Testis (tissue), 3 donors: ENCODE results near the gene GPBP1L1. TPM values are rescaled to one million over a fixed set of nuclear protein-coding genes. Genes with fewer than 3 reads are reported as not detected.

Source experiments
- DNase-seq: peaks from one replicate; pipeline ENCODE4 v3.0.0-alpha.2; 2019
- H3K27ac ChIP-seq, 2 donors: fragments of 200-600 bp; sonication (generic); one replicate each; pipeline ENCODE4 v1.5.1; 2019
- H3K27me3 ChIP-seq: fragments of 200-600 bp; sonication (generic); one replicate; pipeline ENCODE4 v1.5.1; 2019
- H3K36me3 ChIP-seq: fragments of 200-600 bp; sonication (generic); one replicate; pipeline ENCODE4 v1.5.1; 2017; ENCODE audit warnings: low read depth; ENCODE audit errors: missing control alignments
- H3K4me1 ChIP-seq: fragments of 200-600 bp; sonication (generic); one replicate; pipeline ENCODE4 v1.5.1; 2019
- H3K4me3 ChIP-seq, 2 donors: fragments of 200-600 bp; sonication (generic); one replicate each; pipeline ENCODE4 v1.5.1; 2017 to 2019
- H3K9me3 ChIP-seq: fragments of 200-600 bp; sonication (generic); one replicate; pipeline ENCODE4 v1.5.1; 2017
- POLR2A ChIP-seq: fragments of 450-650 bp; IDR thresholded peaks from one replicate; pipeline ENCODE4 v1.6.1; 2017; ENCODE audit warnings: antibody characterized with exemption, mild to moderate bottlenecking, moderate library complexity
- WGBS, 2 donors: methylation state at CpG; one replicate each; pipeline ENCODE4 v1.1.5; 2018; 5-methylcytosine and 5-hydroxymethylcytosine counted together
- intact Hi-C: fragments of 100-400 bp; cut with DNase I; formaldehyde crosslinking; loops from one replicate; pipeline ENCODE4 v1.15.1; 2023; ENCODE audit warnings: low total_unique reads
- polyA plus RNA-seq: library from polyadenylated mRNA; stranded (reverse); fragments of 350-450 nt; fragmentation: Illumina TruSeq; extraction: RNeasy Lipid Tissue Mini Kit (QIAGEN cat#74804); gene quantifications from one replicate; pipeline ENCODE4 v1.2.3, GENCODE V29; 2014; ENCODE audit warnings: low read depth, low replicate concordance; ENCODE audit not compliant: insufficient read depth
- total RNA-seq, 2 donors: library from RNA; depleted of rRNA; stranded (reverse); fragments of >200 nt; gene quantifications; one replicate each; pipeline ENCODE4 v1.2.3, GENCODE V29; 2016
- TF ChIP-seq, protein P1 (sequence below), 3 experiments: fragments of 450-650 bp in 2 of 3; fragments of 200-600 bp in 1 of 3; sonication (generic) in 1 of 3; IDR thresholded peaks; one replicate each; pipeline ENCODE4 v1.5.1; 2016 to 2019; ENCODE audit warnings: antibody characterized with exemption in 3 of 3, mild to moderate bottlenecking in 2 of 3, moderate library complexity in 1 of 3

GPBP1L1 gene
- total and polyA plus RNA-seq, 3 donors from 2014 or later: 151 to 233 (median 178) TPM

- Histone ChIP-seq H3K4me3 (peak overlapping the region in 1 of 2 donors; percentile 97), H3K4me1 (peaks cover 17% of the 10 kb centered on the region), H3K27me3 (no peaks in the 10 kb centered on the region), H3K27ac (no peak overlapping the region), H3K36me3 (no peaks in the 10 kb centered on the region), H3K9me3 (no peaks in the 10 kb centered on the region)
- intact Hi-C loops: no loop called here
- TF ChIP-seq POLR2A: no peak
- TF ChIP-seq, protein P1, sequence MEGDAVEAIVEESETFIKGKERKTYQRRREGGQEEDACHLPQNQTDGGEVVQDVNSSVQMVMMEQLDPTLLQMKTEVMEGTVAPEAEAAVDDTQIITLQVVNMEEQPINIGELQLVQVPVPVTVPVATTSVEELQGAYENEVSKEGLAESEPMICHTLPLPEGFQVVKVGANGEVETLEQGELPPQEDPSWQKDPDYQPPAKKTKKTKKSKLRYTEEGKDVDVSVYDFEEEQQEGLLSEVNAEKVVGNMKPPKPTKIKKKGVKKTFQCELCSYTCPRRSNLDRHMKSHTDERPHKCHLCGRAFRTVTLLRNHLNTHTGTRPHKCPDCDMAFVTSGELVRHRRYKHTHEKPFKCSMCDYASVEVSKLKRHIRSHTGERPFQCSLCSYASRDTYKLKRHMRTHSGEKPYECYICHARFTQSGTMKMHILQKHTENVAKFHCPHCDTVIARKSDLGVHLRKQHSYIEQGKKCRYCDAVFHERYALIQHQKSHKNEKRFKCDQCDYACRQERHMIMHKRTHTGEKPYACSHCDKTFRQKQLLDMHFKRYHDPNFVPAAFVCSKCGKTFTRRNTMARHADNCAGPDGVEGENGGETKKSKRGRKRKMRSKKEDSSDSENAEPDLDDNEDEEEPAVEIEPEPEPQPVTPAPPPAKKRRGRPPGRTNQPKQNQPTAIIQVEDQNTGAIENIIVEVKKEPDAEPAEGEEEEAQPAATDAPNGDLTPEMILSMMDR (IDR thresholded peaks at IDR 0.05): no peak
- no peak for DNase-seq
- 15 to 35% methylated on average over 7 of the region's 7 CpGs for WGBS, 2 donors
Measured at GRCh38 chr1:45585496-45586075, 100.7 kb downstream of the GPBP1L1 start.

- Histone ChIP-seq H3K4me3 (peak overlapping the region; percentile 82 to 97), H3K36me3 (no peaks in the 10 kb centered on the region), H3K9me3 (no peaks in the 10 kb centered on the region), H3K4me1 (peaks cover 17% of the 10 kb centered on the region), H3K27ac (peak overlapping the region in 1 of 2 donors; percentile 89), H3K27me3 (no peaks in the 10 kb centered on the region)
- no peak for DNase-seq
- no peak for TF ChIP-seq POLR2A
- intact Hi-C loops: no loop called here
- 1 to 2% methylated on average over 5 of the region's 5 CpGs for WGBS, 2 donors
Measured at GRCh38 chr1:45585110-45585426, 101.3 kb downstream of the GPBP1L1 start.

DNA sequence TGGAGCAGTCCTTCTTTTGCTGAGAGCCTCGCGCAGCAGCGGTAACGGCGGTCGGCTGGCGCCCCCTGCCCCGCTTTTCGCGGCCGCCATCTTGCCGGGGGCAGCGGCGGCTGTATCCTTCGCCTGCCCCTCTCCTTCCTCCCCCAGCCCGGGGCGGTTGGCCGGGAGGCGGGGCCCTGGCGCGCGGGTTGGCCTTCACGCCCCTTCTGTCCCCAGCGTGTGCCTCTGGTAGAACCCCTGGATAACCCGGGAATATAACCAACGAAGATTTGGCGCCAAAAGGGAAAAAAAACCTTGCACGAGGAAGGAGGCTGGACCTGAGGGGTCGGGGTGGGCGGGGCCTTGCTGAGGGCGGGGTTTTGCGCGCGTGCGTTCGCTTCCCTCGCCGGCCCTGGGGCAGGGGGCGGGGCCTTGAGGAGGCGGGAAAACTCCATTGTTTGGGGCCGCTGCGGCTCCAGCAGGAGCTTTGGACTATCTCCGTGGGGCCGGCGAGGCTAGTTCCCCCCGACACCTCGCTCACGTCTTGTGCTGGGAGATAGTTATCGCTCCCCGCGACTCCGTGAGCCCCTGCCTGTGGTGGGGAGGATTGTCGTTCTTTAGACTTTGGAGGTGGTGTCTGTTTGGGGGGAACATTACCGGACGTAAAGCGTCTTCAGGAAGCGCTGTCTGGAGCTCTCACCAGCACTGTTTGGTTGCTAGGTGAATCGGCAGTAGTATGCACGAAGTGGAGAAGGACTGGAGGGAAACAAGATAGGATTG is 101.8 kb downstream of the GPBP1L1 start:
- 0 to 1% methylated on average over 6 to 57 of the region's 59 CpGs for WGBS, 2 donors
- Histone ChIP-seq H3K4me3 (peak overlapping the region; percentile 82 to 97), H3K27me3 (no peaks in the 10 kb centered on the region), H3K36me3 (no peaks in the 10 kb centered on the region), H3K4me1 (peaks cover 17% of the 10 kb centered on the region), H3K27ac (peak overlapping the region; percentile 89 to 97), H3K9me3 (no peaks in the 10 kb centered on the region)
- TF ChIP-seq, protein P1 (IDR thresholded peaks at IDR 0.05): no peak
- TF ChIP-seq POLR2A: no peak
- intact Hi-C loops: no loop called here
- peak; percentile 91 for DNase-seq

GRCh38 chr1:45583666-45584350 is 102.5 kb downstream of the GPBP1L1 start, which contains the start of gene NASP:
TSS of gene NASP (plus strand) at chr1:45584041. CDS start at chr1:45584147, 106 bp downstream.
- Histone ChIP-seq H3K27me3 (no peaks in the 10 kb centered on the region), H3K4me1 (peaks cover 17% of the 10 kb centered on the region), H3K27ac (peak within 1 kb of the TSS; percentile 89 to 97), H3K36me3 (no peaks in the 10 kb centered on the region), H3K4me3 (peak within 1 kb of the TSS; percentile 82 to 97), H3K9me3 (no peaks in the 10 kb centered on the region)
- DNase-seq: peak; percentile 96
- intact Hi-C loops: no loop called here
- WGBS, 2 donors: 0 to 1% methylated on average over 38 to 39 of the region's 41 CpGs
- TF ChIP-seq, protein P1 (IDR thresholded peaks at IDR 0.05): peak in 1 of 3 experiments; percentile 9
- TF ChIP-seq POLR2A: peak; percentile 13

GRCh38 chr1:45583264-45583665 is 103.1 kb downstream of the GPBP1L1 start:
- no peaks in the 10 kb centered on the region for H3K27me3 ChIP-seq
- intact Hi-C loops: no loop called here
- H3K36me3 ChIP-seq: no peaks in the 10 kb centered on the region
- H3K27ac ChIP-seq: peak overlapping the region; percentile 89 to 97
- peak; percentile 97 for DNase-seq
- peaks cover 17% of the 10 kb centered on the region for H3K4me1 ChIP-seq
- WGBS, 2 donors: 0 to 1% methylated on average over 14 to 19 of the region's 19 CpGs
- no peaks in the 10 kb centered on the region for H3K9me3 ChIP-seq
- TF ChIP-seq, protein P1 (IDR thresholded peaks at IDR 0.05): no peak
- no peak for TF ChIP-seq POLR2A
- H3K4me3 ChIP-seq: peak overlapping the region; percentile 82 to 97
